Astrocyte (in vitro differentiated cells and primary cell): Measurements from ENCODE around the gene INTS7. TPM values are rescaled to one million over a fixed set of nuclear protein-coding genes. Genes with fewer than 3 reads are reported as not detected.
A peak's percentile ranks its signal among the peaks of the same experiment; 100 is the strongest.
"Not testable (repeated sequence)": the region's sequence is repeated elsewhere in the genome, so short reads cannot be mapped to it uniquely, and the experiment has no call there.

Experiments
- DNase-seq: peaks from one replicate; pipeline ENCODE4 v3.0.0-alpha.2; 2010; ENCODE audit warnings: low read depth
- FAIRE-seq: peaks from 2 replicates; lab custom pipeline; 2011; peaks lifted over from hg19 to GRCh38; lab: Jason Lieb, UNC
- H2AFZ ChIP-seq: 2 replicates; pipeline ENCODE4 v1.6.0; 2012; ENCODE audit warnings: low read depth, low read length, inconsistent platforms
- H3K27ac ChIP-seq: 2 replicates; pipeline ENCODE4 v1.5.1; 2011; ENCODE audit warnings: low read depth, low read length, inconsistent platforms
- H3K27me3 ChIP-seq: 2 replicates; pipeline ENCODE4 v1.6.0; 2011; ENCODE audit warnings: low read length, inconsistent platforms; ENCODE audit not compliant: insufficient read depth
- H3K36me3 ChIP-seq: 2 replicates; pipeline ENCODE4 v1.5.1; 2011; ENCODE audit warnings: low read length, inconsistent platforms; ENCODE audit not compliant: insufficient read depth
- H3K4me1 ChIP-seq: 2 replicates; pipeline ENCODE4 v1.5.1; 2011; ENCODE audit warnings: low read length, inconsistent platforms; ENCODE audit not compliant: insufficient read depth
- H3K4me2 ChIP-seq: 2 replicates; pipeline ENCODE4 v1.6.0; 2012; ENCODE audit warnings: low read length, inconsistent platforms
- H3K4me3 ChIP-seq: 2 replicates; pipeline ENCODE4 v1.5.1; 2011; ENCODE audit warnings: low read depth, mild to moderate bottlenecking, low read length, inconsistent platforms; ENCODE audit not compliant: insufficient read depth
- H3K79me2 ChIP-seq: 2 replicates; pipeline ENCODE4 v1.6.0; 2012; ENCODE audit warnings: mild to moderate bottlenecking, low read length, inconsistent platforms; ENCODE audit not compliant: insufficient read depth
- H3K9ac ChIP-seq: 2 replicates; pipeline ENCODE4 v1.6.0; 2012; ENCODE audit warnings: mild to moderate bottlenecking, low read length, inconsistent platforms
- H3K9me3 ChIP-seq: 2 replicates; pipeline ENCODE4 v1.5.1; 2012; ENCODE audit warnings: low read depth, mild to moderate bottlenecking, low read length, inconsistent platforms; ENCODE audit not compliant: insufficient read depth
- H4K20me1 ChIP-seq: 2 replicates; pipeline ENCODE4 v1.6.0; 2012; ENCODE audit warnings: low read length, inconsistent platforms; ENCODE audit not compliant: insufficient read depth
- H3K27ac Mint-ChIP-seq: one replicate; pipeline ENCODE4 v1.8.0; 2021; ENCODE audit warnings: mild to moderate bottlenecking, mixed read lengths; ENCODE audit not compliant: unreplicated experiment
- H3K27me3 Mint-ChIP-seq: one replicate; pipeline ENCODE4 v1.8.0; 2021; ENCODE audit warnings: low read depth, mixed read lengths; ENCODE audit not compliant: unreplicated experiment
- H3K36me3 Mint-ChIP-seq: one replicate; pipeline ENCODE4 v1.8.0; 2021; ENCODE audit warnings: low read depth, mixed read lengths; ENCODE audit not compliant: unreplicated experiment
- H3K4me1 Mint-ChIP-seq: one replicate; pipeline ENCODE4 v1.8.0; 2021; ENCODE audit warnings: low read depth, mixed read lengths; ENCODE audit not compliant: unreplicated experiment
- H3K4me3 Mint-ChIP-seq: one replicate; pipeline ENCODE4 v1.8.0; 2021; ENCODE audit warnings: mild to moderate bottlenecking, moderate library complexity, mixed read lengths; ENCODE audit not compliant: unreplicated experiment
- H3K9me3 Mint-ChIP-seq: one replicate; pipeline ENCODE4 v1.8.0; 2021; ENCODE audit warnings: mild to moderate bottlenecking, mixed read lengths; ENCODE audit not compliant: unreplicated experiment
- EZH2 ChIP-seq: IDR thresholded peaks from 2 replicates; pipeline ENCODE4 v1.6.1; 2012; ENCODE audit warnings: mild to moderate bottlenecking, low read length, inconsistent platforms; ENCODE audit not compliant: insufficient read depth
- total RNA-seq: library from RNA; stranded (reverse); gene quantifications from 2 replicates; pipeline ENCODE4 v1.2.1, GENCODE V29; 2021
- TF ChIP-seq, protein P1 (sequence below): IDR thresholded peaks from 2 replicates; pipeline ENCODE4 v1.5.1; 2011; ENCODE audit warnings: low read depth, mild to moderate bottlenecking, inconsistent platforms, low read length, moderate library complexity; ENCODE audit not compliant: insufficient read depth

Gene INTS7
- total RNA-seq, 1 donor from 2014 or later, result 14.7 TPM

DNA sequence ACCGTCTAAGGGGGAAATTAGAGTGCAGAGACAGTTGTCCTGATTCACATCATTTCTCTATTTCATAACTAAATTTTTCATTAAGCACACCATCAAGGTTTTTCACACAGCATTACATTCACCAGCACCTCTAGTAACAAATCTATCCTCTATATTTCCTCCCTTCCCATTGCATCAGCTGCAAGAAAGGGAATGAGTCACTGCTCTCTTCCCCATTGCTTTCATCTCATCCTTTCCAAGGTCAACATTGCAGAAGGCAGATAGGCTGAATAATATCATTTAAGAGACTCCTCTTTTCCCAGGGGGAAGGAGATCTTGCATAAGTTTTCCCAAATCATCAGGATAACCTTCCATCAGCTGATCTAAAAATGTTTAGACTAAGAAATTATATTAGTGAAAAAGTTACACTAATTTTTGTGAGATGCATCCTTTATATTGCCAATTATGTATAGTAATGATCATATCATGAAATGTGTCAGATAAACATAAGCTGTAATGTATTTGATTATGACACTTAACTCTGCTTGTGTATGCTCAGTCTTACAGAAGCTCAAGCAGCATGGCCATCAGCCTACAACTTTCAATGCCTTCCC is 4.3 kb downstream of the INTS7 start:
- H3K27ac ChIP-seq, result peak overlapping the region; percentile 85
- no peak overlapping the region for H2AFZ ChIP-seq
- H4K20me1 ChIP-seq, result peaks cover 47% of the 10 kb centered on the region
- no peak overlapping the region for H3K4me3 ChIP-seq
- peaks cover 78% of the 10 kb centered on the region for H3K79me2 ChIP-seq
- peak overlapping the region; percentile 98 for H3K27ac Mint-ChIP-seq
- H3K36me3 Mint-ChIP-seq, result peaks cover 4% of the 10 kb centered on the region
- no peaks in the 10 kb centered on the region for H3K9me3 ChIP-seq
- no peak for FAIRE-seq
- peaks cover 25% of the 10 kb centered on the region for H3K4me1 Mint-ChIP-seq
- DNase-seq, result peak; percentile 84
- peak overlapping the region; percentile 71 for H3K9ac ChIP-seq
- TF ChIP-seq, protein P1, sequence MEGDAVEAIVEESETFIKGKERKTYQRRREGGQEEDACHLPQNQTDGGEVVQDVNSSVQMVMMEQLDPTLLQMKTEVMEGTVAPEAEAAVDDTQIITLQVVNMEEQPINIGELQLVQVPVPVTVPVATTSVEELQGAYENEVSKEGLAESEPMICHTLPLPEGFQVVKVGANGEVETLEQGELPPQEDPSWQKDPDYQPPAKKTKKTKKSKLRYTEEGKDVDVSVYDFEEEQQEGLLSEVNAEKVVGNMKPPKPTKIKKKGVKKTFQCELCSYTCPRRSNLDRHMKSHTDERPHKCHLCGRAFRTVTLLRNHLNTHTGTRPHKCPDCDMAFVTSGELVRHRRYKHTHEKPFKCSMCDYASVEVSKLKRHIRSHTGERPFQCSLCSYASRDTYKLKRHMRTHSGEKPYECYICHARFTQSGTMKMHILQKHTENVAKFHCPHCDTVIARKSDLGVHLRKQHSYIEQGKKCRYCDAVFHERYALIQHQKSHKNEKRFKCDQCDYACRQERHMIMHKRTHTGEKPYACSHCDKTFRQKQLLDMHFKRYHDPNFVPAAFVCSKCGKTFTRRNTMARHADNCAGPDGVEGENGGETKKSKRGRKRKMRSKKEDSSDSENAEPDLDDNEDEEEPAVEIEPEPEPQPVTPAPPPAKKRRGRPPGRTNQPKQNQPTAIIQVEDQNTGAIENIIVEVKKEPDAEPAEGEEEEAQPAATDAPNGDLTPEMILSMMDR, result no peak
- TF ChIP-seq EZH2, result no peak
- H3K9me3 Mint-ChIP-seq, result no peaks in the 10 kb centered on the region
- peaks cover 16% of the 10 kb centered on the region for H3K4me1 ChIP-seq
- H3K4me3 Mint-ChIP-seq, result peak overlapping the region; percentile 37
- no peaks in the 10 kb centered on the region for H3K27me3 ChIP-seq
- H3K27me3 Mint-ChIP-seq, result no peaks in the 10 kb centered on the region
- peak overlapping the region; percentile 75 for H3K4me2 ChIP-seq
- H3K36me3 ChIP-seq, result no peaks in the 10 kb centered on the region

DNA sequence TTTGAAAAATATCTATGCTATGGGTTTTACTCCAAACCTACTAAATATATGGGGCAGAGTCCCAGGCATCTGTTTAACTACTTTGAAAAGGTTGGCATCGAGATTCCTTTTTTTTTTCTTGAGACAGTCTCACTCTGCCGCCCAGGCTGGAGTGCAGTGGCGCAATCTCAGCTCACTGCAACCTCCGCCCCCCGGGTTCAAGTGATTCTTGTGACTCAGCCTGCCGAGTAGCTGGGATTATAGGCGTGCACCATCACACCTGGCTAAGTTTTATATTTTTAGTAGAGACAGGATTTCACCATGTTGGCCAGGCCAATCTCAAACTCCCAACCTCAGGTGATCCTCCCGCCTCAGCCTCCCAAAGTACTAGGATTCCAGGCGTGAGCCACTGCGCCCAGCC is 7.6 kb downstream of the INTS7 start:
- Histone ChIP-seq H3K4me1 (peaks cover 16% of the 10 kb centered on the region), H3K79me2 (peaks cover 83% of the 10 kb centered on the region), H4K20me1 (peaks cover 51% of the 10 kb centered on the region)
- not testable (repeated sequence) for H3K27ac Mint-ChIP-seq, H3K27me3 ChIP-seq, H3K4me3 Mint-ChIP-seq, H3K4me2 ChIP-seq, FAIRE-seq, H3K4me3 ChIP-seq, H2AFZ ChIP-seq, H3K9me3 Mint-ChIP-seq, H3K36me3 ChIP-seq, H3K9ac ChIP-seq, H3K27ac ChIP-seq, H3K9me3 ChIP-seq, DNase-seq, H3K36me3 Mint-ChIP-seq, H3K27me3 Mint-ChIP-seq
- H3K4me1 Mint-ChIP-seq, result peaks cover 23% of the 10 kb centered on the region

DNA sequence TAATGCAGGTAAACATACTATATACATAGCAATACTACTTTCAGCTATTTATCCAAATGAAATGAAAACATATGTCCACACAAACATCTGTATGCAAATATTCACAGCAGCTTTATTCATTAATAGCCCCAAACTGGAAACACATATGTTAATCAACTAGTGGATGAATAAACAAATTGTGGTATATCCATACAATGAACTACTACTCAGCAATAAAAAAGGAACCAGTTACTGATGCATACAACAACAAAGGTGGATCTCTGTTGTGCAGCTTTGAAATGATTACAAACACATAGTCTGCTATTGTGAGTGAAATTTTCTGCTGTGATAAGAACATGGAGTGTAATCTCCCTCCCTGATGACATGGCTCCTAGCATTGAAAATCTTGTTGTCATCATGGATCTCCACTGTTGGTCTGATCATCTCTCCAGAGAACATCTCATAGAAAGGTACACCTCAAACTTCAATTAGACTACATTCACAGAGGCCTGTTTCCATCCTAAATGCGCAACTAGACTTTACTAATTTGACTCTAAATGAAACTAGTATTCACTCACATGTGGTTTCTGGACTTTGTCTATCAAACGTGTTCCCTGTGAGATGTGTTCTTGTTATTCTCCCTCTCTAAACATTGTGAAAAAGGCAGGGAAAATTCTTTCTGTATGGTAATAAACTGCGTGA is 10.7 kb downstream of the INTS7 start:
- H3K27ac Mint-ChIP-seq, result no peak overlapping the region
- FAIRE-seq, result no peak
- Histone ChIP-seq H3K9me3 (peaks cover 2% of the 10 kb centered on the region), H4K20me1 (peaks cover 37% of the 10 kb centered on the region), H3K9ac (no peak overlapping the region), H3K27ac (no peak overlapping the region), H3K4me3 (no peak overlapping the region), H3K27me3 (no peaks in the 10 kb centered on the region), H3K36me3 (no peaks in the 10 kb centered on the region), H2AFZ (no peak overlapping the region), H3K79me2 (peaks cover 74% of the 10 kb centered on the region), H3K4me1 (no peaks in the 10 kb centered on the region), H3K4me2 (no peak overlapping the region)
- H3K4me1 Mint-ChIP-seq, result peaks cover 10% of the 10 kb centered on the region
- no peak for DNase-seq
- no peaks in the 10 kb centered on the region for H3K27me3 Mint-ChIP-seq
- H3K36me3 Mint-ChIP-seq, result no peaks in the 10 kb centered on the region
- H3K4me3 Mint-ChIP-seq, result no peak overlapping the region
- TF ChIP-seq EZH2, result no peak
- TF ChIP-seq, protein P1, result no peak
- H3K9me3 Mint-ChIP-seq, result peaks cover 2% of the 10 kb centered on the region

DNA sequence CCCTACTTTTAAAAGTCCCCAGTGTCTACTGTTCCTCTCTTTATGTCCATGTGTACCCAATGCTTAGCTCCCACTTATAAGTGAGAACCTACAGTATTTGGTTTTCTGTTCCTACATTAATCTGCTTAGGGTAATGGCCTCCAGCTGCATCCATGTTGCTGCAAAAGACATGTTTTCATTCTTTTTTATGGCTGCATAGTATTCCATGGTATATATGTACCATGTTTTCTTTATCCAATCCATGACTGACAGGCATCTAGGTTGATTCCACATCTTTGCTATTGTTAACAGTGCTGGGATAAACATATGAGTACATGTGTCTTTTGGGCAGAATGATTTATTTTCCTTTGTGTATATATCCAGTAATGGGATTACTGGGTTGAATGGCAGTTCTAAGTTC is 12.4 kb downstream of the INTS7 start:
- H3K4me1 Mint-ChIP-seq, H2AFZ ChIP-seq, H3K36me3 Mint-ChIP-seq, H3K27ac ChIP-seq, H3K4me2 ChIP-seq, H3K4me3 Mint-ChIP-seq, H3K4me1 ChIP-seq, FAIRE-seq, H3K9me3 ChIP-seq, H3K36me3 ChIP-seq, H3K27me3 ChIP-seq, H3K27me3 Mint-ChIP-seq, DNase-seq, H3K4me3 ChIP-seq, H3K27ac Mint-ChIP-seq, H3K9me3 Mint-ChIP-seq, H3K9ac ChIP-seq: not testable (repeated sequence)
- peaks cover 57% of the 10 kb centered on the region for H3K79me2 ChIP-seq
- H4K20me1 ChIP-seq, result peaks cover 21% of the 10 kb centered on the region
